ENCODE results near the gene CDH4. TPM values are rescaled to one million over a fixed set of nuclear protein-coding genes. Genes with fewer than 3 reads are reported as not detected.

The CDH4 gene
- total RNA-seq, 1 experiment from 2014 or later = 25.0 TPM

DNA sequence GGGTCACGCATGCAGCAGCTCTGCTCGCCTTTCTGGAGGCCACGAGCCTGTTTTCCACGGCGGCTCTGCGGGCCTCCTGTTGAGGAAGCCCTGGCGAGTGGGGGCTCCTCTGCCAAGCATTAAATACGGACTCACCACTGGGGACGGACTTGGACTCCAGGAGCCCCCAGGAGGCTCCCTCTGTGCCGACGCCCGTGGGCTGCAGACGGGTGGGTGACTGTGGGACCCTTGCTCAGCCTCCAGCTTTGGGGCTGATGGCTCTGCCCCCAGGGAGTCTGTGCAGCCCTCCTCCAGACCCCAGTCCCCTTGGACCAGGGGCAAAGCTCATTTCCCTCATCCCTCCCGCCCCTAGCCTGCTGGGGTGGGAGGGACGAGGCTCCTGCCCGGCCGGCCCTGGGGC lies 577.5 kb downstream of the CDH4 start:
- BruUV-seq (replicated peaks) = no TSS peak
- Mint-ChIP-seq H3K9me3 (ENCODE audit: unreplicated experiment) (no peaks in the 10 kb centered on the region), H3K4me3 (ENCODE audit: unreplicated experiment) (no peak overlapping the region), H3K27me3 (ENCODE audit: insufficient read depth, unreplicated experiment) (no peaks in the 10 kb centered on the region), H3K4me1 (ENCODE audit: insufficient read depth, unreplicated experiment) (no peaks in the 10 kb centered on the region), H3K27ac (ENCODE audit: low read depth, unreplicated experiment) (no peak overlapping the region), H3K36me3 (ENCODE audit: insufficient read depth, unreplicated experiment) (no peaks in the 10 kb centered on the region)
- ChIA-PET POLR2A (no interaction called here), CTCF (no interaction called here)
- no peak for DNase-seq (ENCODE audit: unreplicated experiment)
- intact Hi-C loops (cut with micrococcal nuclease) = no loop called here
- no peak for TF ChIP-seq CTCF (IDR thresholded peaks at IDR 0.05; ENCODE audit: unreplicated experiment)

- H3K9me3 Mint-ChIP-seq (ENCODE audit: unreplicated experiment) = no peaks in the 10 kb centered on the region
- no peaks in the 10 kb centered on the region for H3K27me3 Mint-ChIP-seq (ENCODE audit: insufficient read depth, unreplicated experiment)
- H3K27ac Mint-ChIP-seq (ENCODE audit: low read depth, unreplicated experiment) = no peak overlapping the region
- CTCF ChIA-PET = interaction anchor here (0.5 to 0.7 kb wide), 2 partner anchors 8 to 66 kb away, joined by 3 read pairs; no protein-coding TSS in a partner anchor
- POLR2A ChIA-PET = no interaction called here
- H3K36me3 Mint-ChIP-seq (ENCODE audit: insufficient read depth, unreplicated experiment) = no peaks in the 10 kb centered on the region
- intact Hi-C loops (cut with micrococcal nuclease) = no loop called here
- TF ChIP-seq CTCF (IDR thresholded peaks at IDR 0.05; ENCODE audit: unreplicated experiment) = no peak
- no peak overlapping the region for H3K4me3 Mint-ChIP-seq (ENCODE audit: unreplicated experiment)
- no TSS peak for BruUV-seq (replicated peaks)
- DNase-seq (ENCODE audit: unreplicated experiment) = no peak
- no peaks in the 10 kb centered on the region for H3K4me1 Mint-ChIP-seq (ENCODE audit: insufficient read depth, unreplicated experiment)
Observed at GRCh38 chr20:61830241-61830930, 578.3 kb downstream of the CDH4 start.

- Mint-ChIP-seq H3K4me1 (ENCODE audit: insufficient read depth, unreplicated experiment) (no peaks in the 10 kb centered on the region), H3K9me3 (ENCODE audit: unreplicated experiment) (no peaks in the 10 kb centered on the region), H3K27me3 (ENCODE audit: insufficient read depth, unreplicated experiment) (no peaks in the 10 kb centered on the region), H3K27ac (ENCODE audit: low read depth, unreplicated experiment) (no peak overlapping the region), H3K4me3 (ENCODE audit: unreplicated experiment) (no peak overlapping the region), H3K36me3 (ENCODE audit: insufficient read depth, unreplicated experiment) (no peaks in the 10 kb centered on the region)
- BruUV-seq (replicated peaks) = no TSS peak
- no peak for TF ChIP-seq CTCF (IDR thresholded peaks at IDR 0.05; ENCODE audit: unreplicated experiment)
- ChIA-PET POLR2A (no interaction called here), CTCF (interaction anchor here (0.5 to 0.7 kb wide), 2 partner anchors 9 to 66 kb away, joined by 3 read pairs; no protein-coding TSS in a partner anchor)
- intact Hi-C loops (cut with micrococcal nuclease) = no loop called here
- no peak for DNase-seq (ENCODE audit: unreplicated experiment)
Observed at GRCh38 chr20:61830991-61831390, 578.9 kb downstream of the CDH4 start.

GRCh38 chr20:61832181-61832580 lies 580.1 kb downstream of the CDH4 start:
- CTCF ChIA-PET = interaction anchor here (0.7 kb wide), 1 partner anchor 29 kb away, joined by 3 read pairs; no protein-coding TSS in a partner anchor
- no TSS peak for BruUV-seq (replicated peaks)

More at GRCh38 chr20:61832181-61832580, 580.1 kb downstream of the CDH4 start:
- intact Hi-C loops (cut with micrococcal nuclease) = no loop called here
- Mint-ChIP-seq H3K36me3 (ENCODE audit: insufficient read depth, unreplicated experiment) (no peaks in the 10 kb centered on the region), H3K27me3 (ENCODE audit: insufficient read depth, unreplicated experiment) (no peaks in the 10 kb centered on the region), H3K4me3 (ENCODE audit: unreplicated experiment) (no peak overlapping the region), H3K27ac (ENCODE audit: low read depth, unreplicated experiment) (no peak overlapping the region), H3K4me1 (ENCODE audit: insufficient read depth, unreplicated experiment) (no peaks in the 10 kb centered on the region), H3K9me3 (ENCODE audit: unreplicated experiment) (no peaks in the 10 kb centered on the region)
- no peak for TF ChIP-seq CTCF (IDR thresholded peaks at IDR 0.05; ENCODE audit: unreplicated experiment)
- DNase-seq (ENCODE audit: unreplicated experiment) = no peak
- POLR2A ChIA-PET = no interaction called here

All from MCF 10A (cell line).